Tibial nerve (tissue), 4 donors: Measurements from ENCODE around the gene IL36G.

Source experiments
- EP300 ChIP-seq, 2 donors: sonication (generic); formaldehyde crosslinking; IDR thresholded peaks; one replicate each; pipeline ENCODE4 v1.6.1; 2017; ENCODE audit warnings: antibody characterized with exemption in 2 of 2, mild to moderate bottlenecking in 1 of 2
- POLR2A ChIP-seq, 2 donors: fragments of 450-650 bp; IDR thresholded peaks; one replicate each; pipeline ENCODE4 v1.6.1; 2017; ENCODE audit warnings: antibody characterized with exemption in 2 of 2, mild to moderate bottlenecking in 2 of 2, moderate library complexity in 2 of 2
- TF ChIP-seq, protein P1 (sequence below), 5 experiments: fragments of 200-600 bp in 3 of 5; fragments of 450-650 bp in 2 of 5; sonication (generic) in 3 of 5; IDR thresholded peaks; one replicate each; pipeline ENCODE4 v1.5.1; 2016 to 2019; ENCODE audit warnings: antibody characterized with exemption in 5 of 5, mild to moderate bottlenecking in 3 of 5, moderate library complexity in 2 of 5

DNA sequence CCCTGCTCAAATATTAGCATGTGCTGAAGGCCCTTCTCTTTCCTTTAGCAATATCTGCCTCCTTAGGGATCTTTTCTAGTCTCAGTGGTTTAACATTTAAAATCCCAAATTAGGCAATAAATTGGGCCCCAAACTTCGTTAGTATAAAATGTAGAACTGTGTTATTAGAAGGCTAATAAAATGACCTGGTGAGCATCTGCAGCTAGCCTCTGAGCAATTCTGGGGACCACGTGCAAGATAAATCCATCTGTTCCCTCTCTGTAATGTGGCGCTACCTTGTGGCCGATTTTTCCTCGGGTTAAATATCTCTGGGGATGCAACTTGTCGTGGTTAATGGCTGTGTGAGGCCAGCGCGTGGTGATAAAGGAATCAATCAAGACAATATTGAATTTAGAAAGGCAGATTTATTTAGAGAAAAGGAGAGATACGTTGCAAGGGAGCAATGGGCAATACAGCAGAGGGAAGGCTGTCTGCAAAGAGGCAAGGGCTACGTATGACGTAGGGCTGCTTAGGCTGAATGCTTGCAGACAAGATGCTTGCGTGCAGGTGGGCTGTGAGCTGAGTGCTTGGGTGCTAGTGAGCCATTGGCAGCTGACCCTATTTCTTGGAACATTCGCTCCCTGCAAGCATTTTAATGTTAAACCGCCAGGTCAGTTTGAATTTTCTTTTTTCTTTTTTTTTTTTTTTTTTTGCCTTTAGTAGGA, 18.5 kb upstream of the IL36G start:
- TF ChIP-seq, protein P1, sequence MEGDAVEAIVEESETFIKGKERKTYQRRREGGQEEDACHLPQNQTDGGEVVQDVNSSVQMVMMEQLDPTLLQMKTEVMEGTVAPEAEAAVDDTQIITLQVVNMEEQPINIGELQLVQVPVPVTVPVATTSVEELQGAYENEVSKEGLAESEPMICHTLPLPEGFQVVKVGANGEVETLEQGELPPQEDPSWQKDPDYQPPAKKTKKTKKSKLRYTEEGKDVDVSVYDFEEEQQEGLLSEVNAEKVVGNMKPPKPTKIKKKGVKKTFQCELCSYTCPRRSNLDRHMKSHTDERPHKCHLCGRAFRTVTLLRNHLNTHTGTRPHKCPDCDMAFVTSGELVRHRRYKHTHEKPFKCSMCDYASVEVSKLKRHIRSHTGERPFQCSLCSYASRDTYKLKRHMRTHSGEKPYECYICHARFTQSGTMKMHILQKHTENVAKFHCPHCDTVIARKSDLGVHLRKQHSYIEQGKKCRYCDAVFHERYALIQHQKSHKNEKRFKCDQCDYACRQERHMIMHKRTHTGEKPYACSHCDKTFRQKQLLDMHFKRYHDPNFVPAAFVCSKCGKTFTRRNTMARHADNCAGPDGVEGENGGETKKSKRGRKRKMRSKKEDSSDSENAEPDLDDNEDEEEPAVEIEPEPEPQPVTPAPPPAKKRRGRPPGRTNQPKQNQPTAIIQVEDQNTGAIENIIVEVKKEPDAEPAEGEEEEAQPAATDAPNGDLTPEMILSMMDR (IDR thresholded peaks at IDR 0.05): no peak
- TF ChIP-seq POLR2A (IDR thresholded peaks at IDR 0.05) (no peak), EP300 (IDR thresholded peaks at IDR 0.05) (no peak)
